IMR-90 (cell line): ENCODE results near the gene TMEM233. TPM values are rescaled to one million over a fixed set of nuclear protein-coding genes. Genes with fewer than 3 reads are reported as not detected.
"Not testable (repeated sequence)": the region's sequence is repeated elsewhere in the genome, so short reads cannot be mapped to it uniquely, and the experiment has no call there.

Source experiments
- ATAC-seq: fragments of 200-7000 bp; cut with Tn5 transposase; 2 replicates; pipeline ENCODE4 v1.9.1; 2020; ENCODE audit warnings: low read depth, mild to moderate bottlenecking, moderate library complexity
- BruUV-seq: library from RNA; stranded (reverse); fragments of 400-500 nt; replicated peaks from 2 replicates; lab custom pipeline; 2021; lab: Mats Ljungman, UMichigan
- CTCF ChIA-PET: fragments of 300-600 bp; formaldehyde crosslinking; extraction: SDS; loops from one replicate; lab custom pipeline; 2021; ENCODE audit warnings: antibody characterized with exemption; lab: Yijun Ruan, JAX
- POLR2A ChIA-PET: fragments of 300-600 bp; sonication (Branson Sonifier 250); formaldehyde crosslinking; loops from one replicate; lab custom pipeline; 2022; ENCODE audit warnings: antibody characterized with exemption; ENCODE audit not compliant: unreplicated experiment; lab: Charles Lee
- DNase-seq: peaks from one replicate; pipeline ENCODE4 v3.0.0; 2013
- H2AFZ ChIP-seq: replicated peaks from 2 replicates; pipeline ENCODE3; 2013; ENCODE audit warnings: low read length, mild to moderate bottlenecking; ENCODE audit not compliant: poor library complexity
- H2AK5ac ChIP-seq: 2 replicates; pipeline ENCODE4 v1.6.1; 2013; ENCODE audit warnings: low read depth, low read length, inconsistent platforms
- H2AK9ac ChIP-seq: replicated peaks from 2 replicates; pipeline ENCODE3; 2013; ENCODE audit warnings: mild to moderate bottlenecking, low read depth, low read length, moderate library complexity; ENCODE audit not compliant: poor library complexity
- H2BK120ac ChIP-seq: 2 replicates; pipeline ENCODE4 v1.6.1; 2013; ENCODE audit warnings: low read depth, low read length, inconsistent platforms
- H2BK15ac ChIP-seq: 3 replicates; pipeline ENCODE4 v1.6.1; 2013; ENCODE audit warnings: low read depth, low read length, inconsistent platforms
- H2BK20ac ChIP-seq: 2 replicates; pipeline ENCODE4 v1.6.1; 2013; ENCODE audit warnings: low read depth, mild to moderate bottlenecking, inconsistent platforms, low read length, moderate library complexity
- H2BK5ac ChIP-seq: 2 replicates; pipeline ENCODE4 v1.6.1; 2013; ENCODE audit warnings: mild to moderate bottlenecking, low read depth, low read length, inconsistent platforms; ENCODE audit not compliant: poor library complexity, severe bottlenecking
- H3K14ac ChIP-seq: replicated peaks from 2 replicates; pipeline ENCODE4 v1.6.1; 2013; ENCODE audit warnings: low read depth, low read length, inconsistent platforms
- H3K18ac ChIP-seq: 2 replicates; pipeline ENCODE4 v1.6.1; 2013; ENCODE audit warnings: low read depth, low read length, control low read depth
- H3K23ac ChIP-seq: 2 replicates; pipeline ENCODE4 v1.6.1; 2013; ENCODE audit warnings: low read depth, low read length, inconsistent platforms
- H3K27ac ChIP-seq: 2 replicates; pipeline ENCODE4 v1.5.1; 2013; ENCODE audit warnings: mild to moderate bottlenecking, control low read depth, low read length; ENCODE audit not compliant: insufficient read depth
- H3K27me3 ChIP-seq: 2 replicates; pipeline ENCODE4 v1.6.1; 2013; ENCODE audit warnings: low read length; ENCODE audit not compliant: control insufficient read depth, insufficient read depth
- H3K36me3 ChIP-seq: 2 replicates; pipeline ENCODE4 v1.6.1; 2013; ENCODE audit warnings: low read length, mixed read lengths; ENCODE audit not compliant: control insufficient read depth, insufficient read depth
- H3K4ac ChIP-seq: 2 replicates; pipeline ENCODE4 v1.6.1; 2013; ENCODE audit warnings: low read depth, low read length, inconsistent platforms
- H3K4me1 ChIP-seq: 2 replicates; pipeline ENCODE4 v1.6.1; 2013; ENCODE audit warnings: low read length, mixed read lengths; ENCODE audit not compliant: control insufficient read depth, insufficient read depth
- H3K4me2 ChIP-seq: 2 replicates; pipeline ENCODE4 v1.6.1; 2013; ENCODE audit warnings: low read depth, mild to moderate bottlenecking, control low read depth, low read length, moderate library complexity
- H3K4me3 ChIP-seq: 2 replicates; pipeline ENCODE4 v1.5.1; 2013; ENCODE audit warnings: low read depth, mild to moderate bottlenecking, control low read depth, low read length, moderate library complexity; ENCODE audit not compliant: insufficient read depth
- H3K56ac ChIP-seq: 2 replicates; pipeline ENCODE4 v1.6.1; 2013; ENCODE audit warnings: low read length, inconsistent platforms; ENCODE audit not compliant: insufficient read depth; ENCODE audit errors: extremely low read depth
- H3K79me1 ChIP-seq, 2 experiments: 2 replicates each; pipeline ENCODE4 v1.6.1; 2013; ENCODE audit warnings: low read length in 2 of 2, inconsistent platforms in 1 of 2, low read depth in 1 of 2
- H3K9ac ChIP-seq: 2 replicates; pipeline ENCODE4 v1.6.1; 2013; ENCODE audit warnings: low read depth, low read length, control low read depth
- H3K9me1 ChIP-seq: 2 replicates; pipeline ENCODE4 v1.6.1; 2013; ENCODE audit warnings: low read length, inconsistent platforms; ENCODE audit not compliant: insufficient read depth
- H3K9me3 ChIP-seq: 2 replicates; pipeline ENCODE4 v1.6.1; 2013; ENCODE audit warnings: low read length; ENCODE audit not compliant: control insufficient read depth, insufficient read depth
- H4K20me1 ChIP-seq: 2 replicates; pipeline ENCODE4 v1.6.1; 2013; ENCODE audit warnings: low read length, inconsistent platforms; ENCODE audit not compliant: insufficient read depth
- H4K5ac ChIP-seq: 2 replicates; pipeline ENCODE4 v1.6.1; 2013; ENCODE audit warnings: mild to moderate bottlenecking, low read depth, low read length, control low read depth
- H4K8ac ChIP-seq, 2 experiments: 2 replicates each; pipeline ENCODE4 v1.6.1; 2013; ENCODE audit warnings: low read depth in 2 of 2, low read length in 2 of 2, control low read depth in 1 of 2, inconsistent platforms in 1 of 2
- H4K91ac ChIP-seq: 2 replicates; pipeline ENCODE4 v1.6.1; 2013; ENCODE audit warnings: low read depth, low read length, inconsistent platforms; ENCODE audit not compliant: insufficient read depth
- BHLHE40 ChIP-seq: fragments of 150-350 bp; IDR thresholded peaks from 2 replicates; pipeline ENCODE4 v1.6.1; 2016; ENCODE audit warnings: mild to moderate bottlenecking, low read depth, low read length
- CEBPB ChIP-seq: IDR thresholded peaks from 2 replicates; pipeline ENCODE4 v1.6.1; 2012; ENCODE audit warnings: low read depth, low read length, improper control_type of control experiment
- ELK1 ChIP-seq: fragments of 150-350 bp; IDR thresholded peaks from 2 replicates; pipeline ENCODE4 v1.6.1; 2016; ENCODE audit warnings: low read depth, mild to moderate bottlenecking, low read length, moderate library complexity, borderline replicate concordance
- MAFK ChIP-seq: IDR thresholded peaks from 2 replicates; pipeline ENCODE4 v1.6.1; 2012; ENCODE audit warnings: low read depth, low read length, improper control_type of control experiment
- MAZ ChIP-seq: IDR thresholded peaks from 2 replicates; pipeline ENCODE4 v1.6.1; 2012; ENCODE audit warnings: low read depth, mild to moderate bottlenecking, low read length, improper control_type of control experiment, moderate library complexity, borderline replicate concordance
- MXI1 ChIP-seq: IDR thresholded peaks from 2 replicates; pipeline ENCODE4 v1.6.1; 2012; ENCODE audit warnings: low read depth, mild to moderate bottlenecking, low read length, moderate library complexity, borderline replicate concordance
- NFE2L2 ChIP-seq: fragments of 150-350 bp; IDR thresholded peaks from 2 replicates; pipeline ENCODE4 v1.6.1; 2016; ENCODE audit warnings: low read depth, mild to moderate bottlenecking, low read length
- RFX5 ChIP-seq: IDR thresholded peaks from 2 replicates; pipeline ENCODE4 v1.8.0; 2012; ENCODE audit warnings: low read depth, mild to moderate bottlenecking, low read length, moderate library complexity
- WGBS, 2 experiments: methylation state at CpG; one replicate each; pipeline versions ENCODE4 v1.1.5 to v1.1.7; 2013; ENCODE audit warnings: missing lambda C conversion rate in 2 of 2; ENCODE audit not compliant: insufficient read length in 1 of 2; ENCODE audit errors: extremely low coverage in 2 of 2; 5-methylcytosine and 5-hydroxymethylcytosine counted together
- dilution Hi-C: fragments of 300-500 bp; cut with HindIII; formaldehyde crosslinking; loops from one replicate; pipeline ENCODE4 v1.14.3; 2018; ENCODE audit warnings: low sequenced_read_pairs; ENCODE audit not compliant: unreplicated experiment
- in situ Hi-C: fragments of 300-500 bp; cut with MboI; formaldehyde crosslinking; loops from 3 replicates; pipeline ENCODE4 v1.14.3; 2019; ENCODE audit warnings: low sequenced_read_pairs, inconsistent platforms, mixed read lengths
- intact Hi-C: fragments of 100-400 bp; cut with micrococcal nuclease; formaldehyde crosslinking; loops from 2 replicates; pipeline ENCODE4 v1.10.0; 2022
- polyA plus RNA-seq, 3 experiments: library from polyadenylated mRNA; depleted of rRNA; stranded (reverse); fragments of >200 nt; gene quantifications; 2 replicates each; pipeline ENCODE4 v1.2.3, GENCODE V29; 2012; ENCODE audit warnings: low replicate concordance in 1 of 3
- total RNA-seq: library from RNA; depleted of rRNA; stranded (reverse); fragments of >200 nt; gene quantifications from 2 replicates; pipeline ENCODE4 v1.2.3, GENCODE V29; 2012

TMEM233 gene
- total and polyA plus RNA-seq, 2 of the 4 experiments (the other 2 are of a cell fraction): not detected

- TF ChIP-seq ELK1 (no peak), CEBPB (no peak), MAFK (no peak), NFE2L2 (no peak), MXI1 (no peak), BHLHE40 (no peak), MAZ (no peak), RFX5 (no peak)
- intact Hi-C loops: no loop called here
- POLR2A ChIA-PET: no interaction called here
- H3K23ac ChIP-seq: no peak overlapping the region
- no peak overlapping the region for H4K8ac ChIP-seq
- no peaks in the 10 kb centered on the region for H3K4me1 ChIP-seq
- no peak overlapping the region for H2AK5ac ChIP-seq
- no peak overlapping the region for H3K4me2 ChIP-seq
- H3K27ac ChIP-seq: no peak overlapping the region
- H4K91ac ChIP-seq: no peak overlapping the region
- H3K36me3 ChIP-seq: no peaks in the 10 kb centered on the region
- H3K9me1 ChIP-seq: no peaks in the 10 kb centered on the region
- ATAC-seq (no peak), DNase-seq (no peak)
- H2BK15ac ChIP-seq: no peak overlapping the region
- H2BK5ac ChIP-seq: no peak overlapping the region
- CTCF ChIA-PET: no interaction called here
- no peak overlapping the region for H3K4ac ChIP-seq
- H2BK20ac ChIP-seq: no peak overlapping the region
- no peak overlapping the region for H3K18ac ChIP-seq
- no peak overlapping the region for H3K56ac ChIP-seq
- dilution Hi-C loops: no loop called here
- no TSS peak for BruUV-seq
- H3K9ac ChIP-seq: no peak overlapping the region
- no peaks in the 10 kb centered on the region for H3K9me3 ChIP-seq
- no peak overlapping the region for H3K4me3 ChIP-seq
- H2AFZ ChIP-seq: no peak overlapping the region
- H4K20me1 ChIP-seq: no peaks in the 10 kb centered on the region
- in situ Hi-C loops: no loop called here
- no peak overlapping the region for H2BK120ac ChIP-seq
- no peak overlapping the region for H3K14ac ChIP-seq
- H3K27me3 ChIP-seq: no peaks in the 10 kb centered on the region
- H2AK9ac ChIP-seq: no peak overlapping the region
- H3K79me1 ChIP-seq: no peaks in the 10 kb centered on the region
- no CpG with 5 or more reads among the region's 3 CpGs for WGBS, 2 experiments
- H4K5ac ChIP-seq: no peak overlapping the region
These were observed 59.1 kb downstream of the TMEM233 start for GRCh38 chr12:119652665-119653064.

GRCh38 chr12:119657001-119657400 lies 63.4 kb downstream of the TMEM233 start:
- H3K79me1 ChIP-seq, CTCF ChIA-PET, H4K91ac ChIP-seq, POLR2A ChIA-PET, H3K9ac ChIP-seq, H3K14ac ChIP-seq, H4K5ac ChIP-seq, in situ Hi-C loops, intact Hi-C loops, H2AK9ac ChIP-seq, H4K8ac ChIP-seq, BruUV-seq, H3K27ac ChIP-seq, H3K4me2 ChIP-seq, H3K18ac ChIP-seq, H3K4ac ChIP-seq, H3K36me3 ChIP-seq, H2AK5ac ChIP-seq, H2BK5ac ChIP-seq, ATAC-seq, H3K27me3 ChIP-seq, H2AFZ ChIP-seq, dilution Hi-C loops, H3K9me1 ChIP-seq, H3K4me1 ChIP-seq, H3K9me3 ChIP-seq, H2BK20ac ChIP-seq, H4K20me1 ChIP-seq, H2BK120ac ChIP-seq, H3K4me3 ChIP-seq, H3K56ac ChIP-seq, DNase-seq, H3K23ac ChIP-seq, H2BK15ac ChIP-seq: not testable (repeated sequence)
- WGBS, 2 experiments: no CpG with 5 or more reads among the region's 2 CpGs
